WI38 (cell line): Measurements from ENCODE around the gene INSC.

Source experiments
- H3K4me3 ChIP-seq: 2 replicates; pipeline ENCODE4 v1.5.1; 2011; ENCODE audit warnings: low read depth, mild to moderate bottlenecking, control low read depth, low read length
- CTCF ChIP-seq: IDR thresholded peaks from 2 replicates; pipeline ENCODE4 v1.5.1; 2012; ENCODE audit warnings: low read depth, mild to moderate bottlenecking, control low read depth, low read length

The INSC gene

GRCh38 chr11:15101072-15101709, 13.5 kb upstream of the INSC start:
- TF ChIP-seq CTCF: peak; percentile 93
- no peak overlapping the region for H3K4me3 ChIP-seq

- TF ChIP-seq CTCF: no peak
- H3K4me3 ChIP-seq: no peak overlapping the region
These were observed 10.6 kb upstream of the INSC start for GRCh38 chr11:15104166-15104565.

- no peak overlapping the region for H3K4me3 ChIP-seq
- TF ChIP-seq CTCF: no peak
These were observed 8.3 kb upstream of the INSC start for GRCh38 chr11:15106201-15106965.

GRCh38 chr11:15107730-15108515, 6.8 kb upstream of the INSC start:
- no peak overlapping the region for H3K4me3 ChIP-seq
- no peak for TF ChIP-seq CTCF

GRCh38 chr11:15108592-15109130, 6.1 kb upstream of the INSC start:
- TF ChIP-seq CTCF: no peak
- no peak overlapping the region for H3K4me3 ChIP-seq

- TF ChIP-seq CTCF: no peak
- H3K4me3 ChIP-seq: no peak overlapping the region
These were observed 5.1 kb upstream of the INSC start for GRCh38 chr11:15109602-15110001.

GRCh38 chr11:15111215-15111614, 3.5 kb upstream of the INSC start:
- TF ChIP-seq CTCF: no peak
- H3K4me3 ChIP-seq: no peak overlapping the region
